NCI-H1048 (cell line): ENCODE results near the gene DENND4C.
"Not testable (repeated sequence)": the region's sequence is repeated elsewhere in the genome, so short reads cannot be mapped to it uniquely, and the experiment has no call there.

ENCODE experiments used
- DNase-seq: peaks from one replicate; lab custom pipeline; 2025; lab: John Stamatoyannopoulos, UW

DENND4C gene

DNA sequence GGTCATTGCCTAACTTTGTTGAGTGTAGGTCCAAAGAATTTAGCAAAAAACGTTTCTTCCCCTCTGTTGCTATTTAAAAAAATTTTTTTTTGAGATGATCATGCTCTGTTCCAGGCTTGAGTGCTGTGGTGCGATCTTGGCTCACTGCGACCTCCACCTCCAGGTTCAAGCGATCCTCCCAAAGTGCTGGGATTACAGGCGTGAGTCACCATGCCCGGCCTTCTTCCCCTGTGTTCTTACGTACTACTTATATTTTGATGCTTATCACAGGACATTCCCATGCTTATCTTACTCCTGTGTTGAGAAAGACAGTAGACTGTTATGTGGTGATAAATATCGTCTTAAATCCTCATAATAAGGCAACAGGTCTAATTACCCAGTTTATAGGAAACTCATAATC, 180.8 kb downstream of the DENND4C start:
- DNase-seq, result no peak

- DNase-seq, result not testable (repeated sequence)
These were observed 183.0 kb downstream of the DENND4C start for GRCh38 chr9:19413456-19413855.

- DNase-seq, result no peak
These were observed 185.7 kb downstream of the DENND4C start for GRCh38 chr9:19416143-19416542.

GRCh38 chr9:19420877-19421276, 190.4 kb downstream of the DENND4C start:
- no peak for DNase-seq
